IMR-90 (cell line): ENCODE results near the gene TCTA. TPM values are rescaled to one million over a fixed set of nuclear protein-coding genes. Genes with fewer than 3 reads are reported as not detected.

ENCODE experiments used
- ATAC-seq: fragments of 200-7000 bp; cut with Tn5 transposase; 2 replicates; pipeline ENCODE4 v1.9.1; 2020; ENCODE audit warnings: low read depth, mild to moderate bottlenecking, moderate library complexity
- BruUV-seq: library from RNA; stranded (reverse); fragments of 400-500 nt; replicated peaks from 2 replicates; lab custom pipeline; 2021; lab: Mats Ljungman, UMichigan
- CTCF ChIA-PET: fragments of 300-600 bp; formaldehyde crosslinking; extraction: SDS; loops from one replicate; lab custom pipeline; 2021; ENCODE audit warnings: antibody characterized with exemption; lab: Yijun Ruan, JAX
- POLR2A ChIA-PET: fragments of 300-600 bp; sonication (Branson Sonifier 250); formaldehyde crosslinking; loops from one replicate; lab custom pipeline; 2022; ENCODE audit warnings: antibody characterized with exemption; ENCODE audit not compliant: unreplicated experiment; lab: Charles Lee
- DNase-seq: peaks from one replicate; pipeline ENCODE4 v3.0.0; 2013
- H2AFZ ChIP-seq: replicated peaks from 2 replicates; pipeline ENCODE3; 2013; ENCODE audit warnings: low read length, mild to moderate bottlenecking; ENCODE audit not compliant: poor library complexity
- H2AK5ac ChIP-seq: 2 replicates; pipeline ENCODE4 v1.6.1; 2013; ENCODE audit warnings: low read depth, low read length, inconsistent platforms
- H2AK9ac ChIP-seq: replicated peaks from 2 replicates; pipeline ENCODE3; 2013; ENCODE audit warnings: mild to moderate bottlenecking, low read depth, low read length, moderate library complexity; ENCODE audit not compliant: poor library complexity
- H2BK120ac ChIP-seq: 2 replicates; pipeline ENCODE4 v1.6.1; 2013; ENCODE audit warnings: low read depth, low read length, inconsistent platforms
- H2BK15ac ChIP-seq: 3 replicates; pipeline ENCODE4 v1.6.1; 2013; ENCODE audit warnings: low read depth, low read length, inconsistent platforms
- H2BK20ac ChIP-seq: 2 replicates; pipeline ENCODE4 v1.6.1; 2013; ENCODE audit warnings: low read depth, mild to moderate bottlenecking, inconsistent platforms, low read length, moderate library complexity
- H2BK5ac ChIP-seq: 2 replicates; pipeline ENCODE4 v1.6.1; 2013; ENCODE audit warnings: mild to moderate bottlenecking, low read depth, low read length, inconsistent platforms; ENCODE audit not compliant: poor library complexity, severe bottlenecking
- H3K14ac ChIP-seq: replicated peaks from 2 replicates; pipeline ENCODE4 v1.6.1; 2013; ENCODE audit warnings: low read depth, low read length, inconsistent platforms
- H3K18ac ChIP-seq: 2 replicates; pipeline ENCODE4 v1.6.1; 2013; ENCODE audit warnings: low read depth, low read length, control low read depth
- H3K23ac ChIP-seq: 2 replicates; pipeline ENCODE4 v1.6.1; 2013; ENCODE audit warnings: low read depth, low read length, inconsistent platforms
- H3K27ac ChIP-seq: 2 replicates; pipeline ENCODE4 v1.5.1; 2013; ENCODE audit warnings: mild to moderate bottlenecking, control low read depth, low read length; ENCODE audit not compliant: insufficient read depth
- H3K27me3 ChIP-seq: 2 replicates; pipeline ENCODE4 v1.6.1; 2013; ENCODE audit warnings: low read length; ENCODE audit not compliant: control insufficient read depth, insufficient read depth
- H3K36me3 ChIP-seq: 2 replicates; pipeline ENCODE4 v1.6.1; 2013; ENCODE audit warnings: low read length, mixed read lengths; ENCODE audit not compliant: control insufficient read depth, insufficient read depth
- H3K4ac ChIP-seq: 2 replicates; pipeline ENCODE4 v1.6.1; 2013; ENCODE audit warnings: low read depth, low read length, inconsistent platforms
- H3K4me1 ChIP-seq: 2 replicates; pipeline ENCODE4 v1.6.1; 2013; ENCODE audit warnings: low read length, mixed read lengths; ENCODE audit not compliant: control insufficient read depth, insufficient read depth
- H3K4me2 ChIP-seq: 2 replicates; pipeline ENCODE4 v1.6.1; 2013; ENCODE audit warnings: low read depth, mild to moderate bottlenecking, control low read depth, low read length, moderate library complexity
- H3K4me3 ChIP-seq: 2 replicates; pipeline ENCODE4 v1.5.1; 2013; ENCODE audit warnings: low read depth, mild to moderate bottlenecking, control low read depth, low read length, moderate library complexity; ENCODE audit not compliant: insufficient read depth
- H3K56ac ChIP-seq: 2 replicates; pipeline ENCODE4 v1.6.1; 2013; ENCODE audit warnings: low read length, inconsistent platforms; ENCODE audit not compliant: insufficient read depth; ENCODE audit errors: extremely low read depth
- H3K79me1 ChIP-seq, 2 experiments: 2 replicates each; pipeline ENCODE4 v1.6.1; 2013; ENCODE audit warnings: low read length in 2 of 2, inconsistent platforms in 1 of 2, low read depth in 1 of 2
- H3K9ac ChIP-seq: 2 replicates; pipeline ENCODE4 v1.6.1; 2013; ENCODE audit warnings: low read depth, low read length, control low read depth
- H3K9me1 ChIP-seq: 2 replicates; pipeline ENCODE4 v1.6.1; 2013; ENCODE audit warnings: low read length, inconsistent platforms; ENCODE audit not compliant: insufficient read depth
- H3K9me3 ChIP-seq: 2 replicates; pipeline ENCODE4 v1.6.1; 2013; ENCODE audit warnings: low read length; ENCODE audit not compliant: control insufficient read depth, insufficient read depth
- H4K20me1 ChIP-seq: 2 replicates; pipeline ENCODE4 v1.6.1; 2013; ENCODE audit warnings: low read length, inconsistent platforms; ENCODE audit not compliant: insufficient read depth
- H4K5ac ChIP-seq: 2 replicates; pipeline ENCODE4 v1.6.1; 2013; ENCODE audit warnings: mild to moderate bottlenecking, low read depth, low read length, control low read depth
- H4K8ac ChIP-seq, 2 experiments: 2 replicates each; pipeline ENCODE4 v1.6.1; 2013; ENCODE audit warnings: low read depth in 2 of 2, low read length in 2 of 2, control low read depth in 1 of 2, inconsistent platforms in 1 of 2
- H4K91ac ChIP-seq: 2 replicates; pipeline ENCODE4 v1.6.1; 2013; ENCODE audit warnings: low read depth, low read length, inconsistent platforms; ENCODE audit not compliant: insufficient read depth
- CHD1 ChIP-seq: IDR thresholded peaks from 2 replicates; pipeline ENCODE4 v1.6.1; 2012; ENCODE audit warnings: low read depth, low read length, improper control_type of control experiment
- RAD21 ChIP-seq: IDR thresholded peaks from 2 replicates; pipeline ENCODE4 v1.6.1; 2012; ENCODE audit warnings: low read length, improper control_type of control experiment
- SMC3 ChIP-seq: fragments of 150-350 bp; IDR thresholded peaks from 2 replicates; pipeline ENCODE4 v1.6.1; 2016; ENCODE audit warnings: low read depth, mild to moderate bottlenecking, antibody characterized with exemption, low read length, moderate library complexity
- WGBS, 2 experiments: methylation state at CpG; one replicate each; pipeline versions ENCODE4 v1.1.5 to v1.1.7; 2013; ENCODE audit warnings: missing lambda C conversion rate in 2 of 2; ENCODE audit not compliant: insufficient read length in 1 of 2; ENCODE audit errors: extremely low coverage in 2 of 2; 5-methylcytosine and 5-hydroxymethylcytosine counted together
- dilution Hi-C: fragments of 300-500 bp; cut with HindIII; formaldehyde crosslinking; loops from one replicate; pipeline ENCODE4 v1.14.3; 2018; ENCODE audit warnings: low sequenced_read_pairs; ENCODE audit not compliant: unreplicated experiment
- in situ Hi-C: fragments of 300-500 bp; cut with MboI; formaldehyde crosslinking; loops from 3 replicates; pipeline ENCODE4 v1.14.3; 2019; ENCODE audit warnings: low sequenced_read_pairs, inconsistent platforms, mixed read lengths
- intact Hi-C: fragments of 100-400 bp; cut with micrococcal nuclease; formaldehyde crosslinking; loops from 2 replicates; pipeline ENCODE4 v1.10.0; 2022
- polyA plus RNA-seq, 3 experiments: library from polyadenylated mRNA; depleted of rRNA; stranded (reverse); fragments of >200 nt; gene quantifications; 2 replicates each; pipeline ENCODE4 v1.2.3, GENCODE V29; 2012; ENCODE audit warnings: low replicate concordance in 1 of 3
- total RNA-seq: library from RNA; depleted of rRNA; stranded (reverse); fragments of >200 nt; gene quantifications from 2 replicates; pipeline ENCODE4 v1.2.3, GENCODE V29; 2012

Gene TCTA
- total and polyA plus RNA-seq, 2 of the 4 experiments (the other 2 are of a cell fraction) = 15.1 to 46.6 TPM

GRCh38 chr3:49411535-49411967 lies 672 bp upstream of the TCTA start:
- Histone ChIP-seq H2BK20ac (no peak overlapping the region), H2BK15ac (no peak overlapping the region), H2AK9ac (peak overlapping the region; percentile 98), H4K20me1 (peaks cover 47% of the 10 kb centered on the region), H4K5ac (peak overlapping the region; percentile 67; the same call in 1 of the 2 replicates), H4K91ac (peak overlapping the region; percentile 90), H3K27ac (peak overlapping the region; percentile 96), H3K18ac (peak overlapping the region; percentile 65), H3K79me1 (peaks cover 12 to 44% of the 10 kb centered on the region in 2 experiments; a peak in 3 of 4 replicates), H3K9me1 (peaks cover 23% of the 10 kb centered on the region), H4K8ac (peak overlapping the region; percentile 49 to 92; a peak in 2 of 4 replicates), H3K36me3 (peaks cover 14% of the 10 kb centered on the region), H2AK5ac (peak overlapping the region; percentile 95), H2AFZ (peak overlapping the region; percentile 92), H3K56ac (peak overlapping the region; percentile 89), H3K9ac (peak overlapping the region; percentile 97), H3K4me1 (peaks cover 9% of the 10 kb centered on the region), H3K9me3 (no peaks in the 10 kb centered on the region), H3K23ac (peak overlapping the region; percentile 94), H3K14ac (peak overlapping the region; percentile 98), H3K4ac (peak overlapping the region; percentile 97), H2BK120ac (peak overlapping the region; percentile 69; the same call in 1 of the 2 replicates), H3K4me2 (no peak overlapping the region), H3K27me3 (no peaks in the 10 kb centered on the region), H2BK5ac (peak overlapping the region; percentile 97), H3K4me3 (peak overlapping the region; percentile 78)
- ChIA-PET POLR2A (interaction anchor here (0.6 to 1.1 kb wide), 6 partner anchors 10 to 119 kb away, joined by 3 to 6 read pairs (median 3); no protein-coding TSS in a partner anchor), CTCF (no interaction called here)
- DNase-seq (no peak), ATAC-seq (peak; percentile 24)
- in situ Hi-C loops = loop anchor here (5.0 kb wide), 1 partner anchor 59 kb away; no protein-coding TSS in a partner anchor
- intact Hi-C loops = loop anchor here (2.0 to 5.0 kb wide), 3 partner anchors 49 to 261 kb away; partner anchors contain the start of genes APEH and USP4
- no peak for TF ChIP-seq RAD21
- TF ChIP-seq SMC3 = no peak
- TF ChIP-seq CHD1 = 0 out of 2 replicates have a peak, but pooled peaks have one; percentile 15
- BruUV-seq = no TSS peak
- WGBS, 2 experiments = 1% methylated on average over 24 of the region's 59 CpGs; no CpG with 5 or more reads in 1 of the 2 experiments
- dilution Hi-C loops = no loop called here
